ENCODE measurements around the gene PGK1.
"Not testable (repeated sequence)": the region's sequence is repeated elsewhere in the genome, so short reads cannot be mapped to it uniquely, and the experiment has no call there.

PGK1 gene

GRCh38 chrX:78116365-78116764 is 12.3 kb downstream of the PGK1 start:
- no peak for DNase-seq (ENCODE audit: low read depth in 2 of 2)

- no peak for DNase-seq (ENCODE audit: low read depth in 2 of 2)
Measured at GRCh38 chrX:78116766-78117165, 12.7 kb downstream of the PGK1 start.

GRCh38 chrX:78118628-78119027 is 14.6 kb downstream of the PGK1 start:
- DNase-seq (ENCODE audit: low read depth in 2 of 2) = no peak

GRCh38 chrX:78119521-78120227 is 15.6 kb downstream of the PGK1 start:
- DNase-seq (ENCODE audit: low read depth in 2 of 2) = no peak

DNA sequence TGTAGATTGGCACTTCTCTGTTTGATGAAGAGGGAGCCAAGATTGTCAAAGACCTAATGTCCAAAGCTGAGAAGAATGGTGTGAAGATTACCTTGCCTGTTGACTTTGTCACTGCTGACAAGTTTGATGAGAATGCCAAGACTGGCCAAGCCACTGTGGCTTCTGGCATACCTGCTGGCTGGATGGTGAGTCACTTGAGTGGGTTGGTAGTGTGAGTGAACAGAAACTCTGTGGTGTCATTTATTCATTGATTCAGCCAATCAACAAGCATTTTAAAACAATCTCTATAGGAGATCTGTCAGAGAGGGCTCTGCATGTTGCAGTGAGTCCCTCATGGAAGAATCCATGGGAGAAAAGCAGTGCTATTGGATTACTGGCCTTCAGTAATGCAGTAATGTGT is 19.1 kb downstream of the PGK1 start:
- DNase-seq (ENCODE audit: low read depth in 2 of 2) = peak in 1 of 2 donors; percentile 33

DNA sequence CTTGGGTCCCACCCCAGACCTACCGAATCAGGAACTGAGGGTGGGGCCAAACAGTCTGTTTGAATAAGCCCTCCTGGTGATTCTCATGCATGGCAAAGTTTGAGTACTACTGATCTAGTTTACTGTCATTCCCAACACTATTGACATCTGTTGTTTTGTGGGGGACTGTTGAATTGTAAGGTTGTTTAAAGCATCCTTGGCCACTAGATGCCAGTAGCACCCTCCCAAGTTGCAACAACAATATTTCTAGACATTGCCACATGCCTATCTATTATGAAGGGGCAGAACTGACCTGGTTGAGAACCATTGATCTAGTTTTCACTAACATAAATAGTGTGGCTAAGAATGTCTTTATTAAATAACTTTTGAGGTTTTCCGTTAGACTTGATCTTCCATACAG is 20.3 kb downstream of the PGK1 start:
- no peak for DNase-seq (ENCODE audit: low read depth in 2 of 2)

GRCh38 chrX:78125148-78125547 is 21.1 kb downstream of the PGK1 start:
- DNase-seq (ENCODE audit: low read depth in 2 of 2) = no peak

GRCh38 chrX:78125781-78126180 is 21.7 kb downstream of the PGK1 start:
- not testable (repeated sequence) for DNase-seq (ENCODE audit: low read depth in 2 of 2)

DNA sequence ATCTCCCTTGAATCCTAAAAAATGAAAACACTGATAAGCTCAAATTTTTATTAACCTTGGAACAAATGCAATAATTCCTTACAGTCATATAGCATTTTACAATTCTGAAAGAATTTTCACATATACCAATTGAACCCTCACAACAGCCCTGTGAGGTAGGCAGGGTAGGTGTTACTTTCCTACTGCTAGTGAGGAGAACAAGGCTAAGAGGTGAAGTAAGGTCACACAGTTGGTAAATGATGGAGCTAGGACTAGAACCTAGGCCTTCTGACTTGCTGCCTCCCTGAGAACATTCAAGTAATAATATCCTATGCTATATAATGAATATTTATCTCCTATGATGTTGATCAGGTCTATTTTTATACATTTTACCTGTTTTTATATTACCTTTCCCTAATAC is 25.7 kb downstream of the PGK1 start:
- no peak for DNase-seq (ENCODE audit: low read depth in 2 of 2)

DNA sequence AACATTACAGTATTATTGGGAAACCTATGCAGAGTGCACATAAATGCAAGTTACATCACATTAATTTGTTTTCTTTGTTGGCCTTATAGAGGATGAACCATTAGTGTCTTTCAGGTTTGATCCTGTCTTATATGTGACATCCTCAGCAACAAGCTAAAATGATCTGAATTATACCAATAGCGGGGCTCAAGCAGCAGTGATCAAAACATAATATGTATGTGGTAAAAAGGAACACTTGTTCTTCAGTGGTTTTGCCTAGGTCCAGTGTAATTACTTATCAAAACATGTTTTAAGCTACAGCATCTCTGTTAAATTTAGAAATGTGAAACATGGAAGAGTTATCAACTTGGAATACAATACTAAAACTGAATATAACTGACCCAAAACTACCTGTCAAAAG is 26.3 kb downstream of the PGK1 start:
- DNase-seq (ENCODE audit: low read depth in 2 of 2) = no peak

DNA sequence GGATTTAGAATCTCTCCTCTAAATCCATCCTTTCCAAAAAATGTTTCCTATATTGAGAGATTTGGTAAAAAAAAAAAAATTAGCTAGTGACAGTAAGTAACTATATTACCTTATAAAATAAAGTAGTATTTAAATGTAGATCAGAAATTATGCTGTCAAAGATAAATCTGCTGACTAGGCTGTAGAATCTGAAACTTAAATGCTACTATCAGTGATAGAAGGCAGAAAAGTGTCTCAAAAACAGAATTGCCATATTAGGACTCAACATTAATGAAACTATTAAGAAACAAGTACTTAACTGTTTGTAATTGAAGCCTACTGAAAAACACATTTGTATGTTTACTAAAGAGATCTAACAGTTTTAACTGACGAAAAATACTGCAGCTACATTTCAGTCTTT is 27.1 kb downstream of the PGK1 start:
- no peak for DNase-seq (ENCODE audit: low read depth in 2 of 2)

DNA sequence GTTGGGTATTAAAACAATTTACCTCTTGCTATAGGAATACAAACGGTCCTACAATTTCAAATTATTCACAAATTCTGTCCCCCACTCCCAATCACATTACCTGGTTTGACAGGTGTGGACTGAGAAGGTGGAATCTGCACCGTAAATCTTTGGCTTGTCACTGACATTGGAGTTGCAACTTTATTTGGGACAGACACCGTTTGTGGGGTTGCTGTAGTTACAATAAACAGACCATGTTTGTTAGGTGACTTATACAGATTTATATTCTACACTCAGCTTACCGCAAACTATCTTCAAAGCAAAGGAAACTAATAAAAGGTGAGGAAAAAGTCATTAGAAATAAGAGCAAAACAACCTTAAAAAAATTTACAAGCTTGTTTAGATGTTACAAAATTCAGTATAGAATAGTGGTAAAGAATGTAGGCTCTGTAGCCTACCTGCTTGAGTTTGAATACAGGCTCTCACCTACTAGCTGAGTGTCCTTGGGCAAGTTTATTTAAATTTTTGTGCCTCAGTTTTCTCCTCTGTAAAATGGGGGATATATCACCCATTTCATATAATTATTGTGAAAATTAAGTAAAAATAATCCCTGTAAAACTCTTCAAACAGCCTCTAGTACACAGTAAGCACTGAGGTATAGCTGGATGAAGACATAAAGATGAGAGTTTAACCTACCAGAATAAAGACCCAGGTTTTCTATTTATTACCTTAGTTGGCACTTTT is 29.4 kb downstream of the PGK1 start:
- no peak for DNase-seq (ENCODE audit: low read depth in 2 of 2)

GRCh38 chrX:78139160-78140123 is 35.4 kb downstream of the PGK1 start, which contains the start of gene TAF9B:
TSS of gene TAF9B (minus strand) at chrX:78139650. CDS start at chrX:78139611, 39 bp downstream.
- peak; percentile 60 to 66 for DNase-seq (ENCODE audit: low read depth in 2 of 2)

GRCh38 chrX:78140206-78140605 is 36.2 kb downstream of the PGK1 start:
- DNase-seq (ENCODE audit: low read depth in 2 of 2) = no peak

- not testable (repeated sequence) for DNase-seq (ENCODE audit: low read depth in 2 of 2)
Measured at GRCh38 chrX:78147002-78147540, 43.0 kb downstream of the PGK1 start.

GRCh38 chrX:78157373-78157772 is 53.3 kb downstream of the PGK1 start:
- DNase-seq (ENCODE audit: low read depth in 2 of 2) = not testable (repeated sequence)

DNA sequence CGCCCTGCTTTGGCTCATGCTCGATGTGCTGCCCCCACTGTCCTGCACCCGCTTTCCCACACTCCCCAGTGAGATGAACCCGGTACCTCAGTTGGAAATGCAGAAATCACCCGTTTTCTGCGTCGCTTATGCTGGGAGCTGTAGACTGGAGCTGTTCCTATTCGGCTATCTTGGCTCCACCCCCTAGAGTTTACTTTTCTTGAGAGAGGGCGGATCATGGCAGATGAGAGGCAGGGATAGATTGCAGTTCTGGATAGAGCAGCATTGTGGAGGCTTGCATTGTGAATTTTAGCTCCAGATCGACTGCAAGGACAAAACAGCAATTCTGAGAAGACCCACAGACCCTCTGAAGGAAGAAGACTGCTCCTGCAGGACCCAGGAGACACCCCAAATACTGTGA is 53.8 kb downstream of the PGK1 start:
- DNase-seq (ENCODE audit: low read depth in 2 of 2) = not testable (repeated sequence)

GRCh38 chrX:78160711-78161110 is 56.7 kb downstream of the PGK1 start:
- DNase-seq (ENCODE audit: low read depth in 2 of 2) = not testable (repeated sequence)

- DNase-seq (ENCODE audit: low read depth in 2 of 2) = not testable (repeated sequence)
Measured at GRCh38 chrX:78163175-78163574, 59.1 kb downstream of the PGK1 start.

DNA sequence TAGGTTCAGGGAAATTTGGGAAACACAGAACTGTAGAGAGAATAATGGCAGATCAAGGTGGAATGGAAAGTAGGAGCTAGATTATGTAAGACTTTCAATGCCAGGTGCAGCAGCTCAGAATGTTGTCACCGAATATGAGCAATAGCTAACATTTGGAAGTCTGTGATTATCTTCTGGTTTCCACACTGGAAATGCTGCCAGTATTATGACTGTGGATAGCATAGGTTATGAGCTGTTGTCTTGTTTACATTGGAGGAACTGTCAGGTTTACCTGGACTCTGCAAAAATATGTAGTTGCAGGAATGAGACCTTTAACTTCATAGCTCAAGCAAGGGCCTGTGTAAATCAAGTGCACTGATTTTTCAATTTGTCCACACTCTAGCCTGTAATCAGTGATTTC is 61.4 kb downstream of the PGK1 start:
- DNase-seq (ENCODE audit: low read depth in 2 of 2) = no peak

DNA sequence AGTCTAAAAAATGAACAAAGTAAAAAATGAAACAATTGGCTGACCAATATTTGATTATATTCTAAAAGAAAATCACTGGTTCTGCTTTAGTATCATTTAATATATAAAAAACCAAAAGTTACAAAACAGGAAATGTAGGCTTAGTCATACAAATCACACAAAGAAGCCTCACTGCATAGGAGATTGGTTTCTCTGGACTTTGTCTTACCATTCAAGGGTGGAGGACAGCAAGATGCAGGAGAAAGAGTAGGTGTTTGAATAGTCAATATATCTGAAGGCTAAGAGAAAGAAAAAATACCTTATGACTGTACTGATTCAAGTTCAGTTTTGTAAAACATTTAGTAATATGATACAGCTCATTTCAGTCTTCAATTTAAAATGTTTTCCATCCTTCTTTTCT is 64.0 kb downstream of the PGK1 start:
- DNase-seq (ENCODE audit: low read depth in 2 of 2) = no peak
